Measurements from ENCODE around the gene GRM5.

DNA sequence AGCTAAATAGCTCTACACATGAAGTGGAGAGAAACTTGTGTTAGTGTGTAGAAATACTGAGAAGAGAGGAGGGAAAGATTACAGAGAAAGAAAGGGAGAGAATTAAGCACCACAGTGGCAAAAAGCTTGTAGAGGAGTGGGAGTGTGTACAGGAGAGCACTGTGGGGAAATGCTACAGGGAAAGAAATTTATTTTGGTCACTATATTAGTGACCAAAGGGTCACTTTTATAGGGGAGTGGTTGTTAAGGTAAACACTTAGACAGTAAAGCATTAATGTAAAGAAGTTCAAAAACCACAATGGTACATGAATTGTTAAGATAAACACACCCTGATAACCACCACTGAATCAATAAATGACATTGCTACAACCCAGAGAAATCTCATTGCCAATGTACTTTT, 421.1 kb downstream of the GRM5 start:
- TF ChIP-seq, protein P1, sequence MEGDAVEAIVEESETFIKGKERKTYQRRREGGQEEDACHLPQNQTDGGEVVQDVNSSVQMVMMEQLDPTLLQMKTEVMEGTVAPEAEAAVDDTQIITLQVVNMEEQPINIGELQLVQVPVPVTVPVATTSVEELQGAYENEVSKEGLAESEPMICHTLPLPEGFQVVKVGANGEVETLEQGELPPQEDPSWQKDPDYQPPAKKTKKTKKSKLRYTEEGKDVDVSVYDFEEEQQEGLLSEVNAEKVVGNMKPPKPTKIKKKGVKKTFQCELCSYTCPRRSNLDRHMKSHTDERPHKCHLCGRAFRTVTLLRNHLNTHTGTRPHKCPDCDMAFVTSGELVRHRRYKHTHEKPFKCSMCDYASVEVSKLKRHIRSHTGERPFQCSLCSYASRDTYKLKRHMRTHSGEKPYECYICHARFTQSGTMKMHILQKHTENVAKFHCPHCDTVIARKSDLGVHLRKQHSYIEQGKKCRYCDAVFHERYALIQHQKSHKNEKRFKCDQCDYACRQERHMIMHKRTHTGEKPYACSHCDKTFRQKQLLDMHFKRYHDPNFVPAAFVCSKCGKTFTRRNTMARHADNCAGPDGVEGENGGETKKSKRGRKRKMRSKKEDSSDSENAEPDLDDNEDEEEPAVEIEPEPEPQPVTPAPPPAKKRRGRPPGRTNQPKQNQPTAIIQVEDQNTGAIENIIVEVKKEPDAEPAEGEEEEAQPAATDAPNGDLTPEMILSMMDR (IDR thresholded peaks at IDR 0.05; ENCODE audit: low read depth, low read length, missing input control) = no peak
- TF ChIP-seq, protein P2, sequence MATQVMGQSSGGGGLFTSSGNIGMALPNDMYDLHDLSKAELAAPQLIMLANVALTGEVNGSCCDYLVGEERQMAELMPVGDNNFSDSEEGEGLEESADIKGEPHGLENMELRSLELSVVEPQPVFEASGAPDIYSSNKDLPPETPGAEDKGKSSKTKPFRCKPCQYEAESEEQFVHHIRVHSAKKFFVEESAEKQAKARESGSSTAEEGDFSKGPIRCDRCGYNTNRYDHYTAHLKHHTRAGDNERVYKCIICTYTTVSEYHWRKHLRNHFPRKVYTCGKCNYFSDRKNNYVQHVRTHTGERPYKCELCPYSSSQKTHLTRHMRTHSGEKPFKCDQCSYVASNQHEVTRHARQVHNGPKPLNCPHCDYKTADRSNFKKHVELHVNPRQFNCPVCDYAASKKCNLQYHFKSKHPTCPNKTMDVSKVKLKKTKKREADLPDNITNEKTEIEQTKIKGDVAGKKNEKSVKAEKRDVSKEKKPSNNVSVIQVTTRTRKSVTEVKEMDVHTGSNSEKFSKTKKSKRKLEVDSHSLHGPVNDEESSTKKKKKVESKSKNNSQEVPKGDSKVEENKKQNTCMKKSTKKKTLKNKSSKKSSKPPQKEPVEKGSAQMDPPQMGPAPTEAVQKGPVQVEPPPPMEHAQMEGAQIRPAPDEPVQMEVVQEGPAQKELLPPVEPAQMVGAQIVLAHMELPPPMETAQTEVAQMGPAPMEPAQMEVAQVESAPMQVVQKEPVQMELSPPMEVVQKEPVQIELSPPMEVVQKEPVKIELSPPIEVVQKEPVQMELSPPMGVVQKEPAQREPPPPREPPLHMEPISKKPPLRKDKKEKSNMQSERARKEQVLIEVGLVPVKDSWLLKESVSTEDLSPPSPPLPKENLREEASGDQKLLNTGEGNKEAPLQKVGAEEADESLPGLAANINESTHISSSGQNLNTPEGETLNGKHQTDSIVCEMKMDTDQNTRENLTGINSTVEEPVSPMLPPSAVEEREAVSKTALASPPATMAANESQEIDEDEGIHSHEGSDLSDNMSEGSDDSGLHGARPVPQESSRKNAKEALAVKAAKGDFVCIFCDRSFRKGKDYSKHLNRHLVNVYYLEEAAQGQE (IDR thresholded peaks at IDR 0.05) = no peak
- no peak for TF ChIP-seq TAF1 (conservative IDR thresholded peaks at IDR 0.05)
- TF ChIP-seq JUND (IDR thresholded peaks at IDR 0.05) = no peak
- TF ChIP-seq, protein P3, sequence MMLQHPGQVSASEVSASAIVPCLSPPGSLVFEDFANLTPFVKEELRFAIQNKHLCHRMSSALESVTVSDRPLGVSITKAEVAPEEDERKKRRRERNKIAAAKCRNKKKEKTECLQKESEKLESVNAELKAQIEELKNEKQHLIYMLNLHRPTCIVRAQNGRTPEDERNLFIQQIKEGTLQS (IDR thresholded peaks at IDR 0.05) = no peak
- TF ChIP-seq GABPA (IDR thresholded peaks at IDR 0.05 in 1 of 2, conservative IDR thresholded peaks at IDR 0.05 in 1 of 2) = no peak
- TF ChIP-seq, protein P4, sequence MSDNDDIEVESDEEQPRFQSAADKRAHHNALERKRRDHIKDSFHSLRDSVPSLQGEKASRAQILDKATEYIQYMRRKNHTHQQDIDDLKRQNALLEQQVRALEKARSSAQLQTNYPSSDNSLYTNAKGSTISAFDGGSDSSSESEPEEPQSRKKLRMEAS (IDR thresholded peaks at IDR 0.05) = no peak
- TF ChIP-seq SP1 (IDR thresholded peaks at IDR 0.05) = no peak
- TF ChIP-seq YY1 (IDR thresholded peaks at IDR 0.05) = no peak
- no peak for TF ChIP-seq HNF4A (conservative IDR thresholded peaks at IDR 0.05)
- TF ChIP-seq, protein P5, sequence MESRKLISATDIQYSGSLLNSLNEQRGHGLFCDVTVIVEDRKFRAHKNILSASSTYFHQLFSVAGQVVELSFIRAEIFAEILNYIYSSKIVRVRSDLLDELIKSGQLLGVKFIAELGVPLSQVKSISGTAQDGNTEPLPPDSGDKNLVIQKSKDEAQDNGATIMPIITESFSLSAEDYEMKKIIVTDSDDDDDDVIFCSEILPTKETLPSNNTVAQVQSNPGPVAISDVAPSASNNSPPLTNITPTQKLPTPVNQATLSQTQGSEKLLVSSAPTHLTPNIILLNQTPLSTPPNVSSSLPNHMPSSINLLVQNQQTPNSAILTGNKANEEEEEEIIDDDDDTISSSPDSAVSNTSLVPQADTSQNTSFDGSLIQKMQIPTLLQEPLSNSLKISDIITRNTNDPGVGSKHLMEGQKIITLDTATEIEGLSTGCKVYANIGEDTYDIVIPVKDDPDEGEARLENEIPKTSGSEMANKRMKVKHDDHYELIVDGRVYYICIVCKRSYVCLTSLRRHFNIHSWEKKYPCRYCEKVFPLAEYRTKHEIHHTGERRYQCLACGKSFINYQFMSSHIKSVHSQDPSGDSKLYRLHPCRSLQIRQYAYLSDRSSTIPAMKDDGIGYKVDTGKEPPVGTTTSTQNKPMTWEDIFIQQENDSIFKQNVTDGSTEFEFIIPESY (IDR thresholded peaks at IDR 0.05) = no peak
